HepG2 (cell line): ENCODE results near the gene AEN. TPM values are rescaled to one million over a fixed set of nuclear protein-coding genes. Genes with fewer than 3 reads are reported as not detected.
"Not testable (repeated sequence)": the region's sequence is repeated elsewhere in the genome, so short reads cannot be mapped to it uniquely, and the experiment has no call there.

Experiments
- ATAC-seq: fragments of 200-7000 bp; cut with Tn5 transposase; 3 replicates; pipeline ENCODE4 v1.9.1; 2020; ENCODE audit warnings: mild to moderate bottlenecking, moderate library complexity
- BruUV-seq: library from RNA; stranded (reverse); fragments of 400-500 nt; replicated peaks from 2 replicates; lab custom pipeline; 2021; lab: Mats Ljungman, UMichigan
- CTCF ChIA-PET: fragments of 300-600 bp; formaldehyde crosslinking; extraction: SDS; loops from one replicate; lab custom pipeline; 2021; ENCODE audit warnings: low total read pairs, inconsistent platforms, low intra/inter-chr PET ratio; lab: Yijun Ruan, JAX
- POLR2A ChIA-PET: fragments of 350-600 bp; sonication (Branson Sonifier 250); formaldehyde crosslinking; loops from one replicate; lab custom pipeline; 2020; ENCODE audit warnings: antibody characterized with exemption, inconsistent platforms; lab: Yijun Ruan, JAX
- DNase-seq: peaks from one replicate; pipeline ENCODE4 v3.0.0-alpha.2; 2015; ENCODE audit warnings: low spot score
- FAIRE-seq: peaks from 3 replicates; lab custom pipeline; 2011; peaks lifted over from hg19 to GRCh38; lab: Jason Lieb, UNC
- H2AFZ ChIP-seq: one replicate; pipeline ENCODE4 v1.6.1; 2011; ENCODE audit warnings: low read length, inconsistent platforms
- H3K27ac ChIP-seq: fragments of 300-600 bp; 3 replicates; pipeline ENCODE4 v1.8.0; 2011; ENCODE audit warnings: mixed run types, mild to moderate bottlenecking, mixed read lengths, low read length, inconsistent platforms; ENCODE audit not compliant: insufficient read depth; ENCODE audit errors: extremely low read length
- H3K27me3 ChIP-seq, 2 experiments: fragments of 200-600 bp in 1 of 2; 2 replicates in 1 of 2; 3 replicates in 1 of 2; pipeline versions ENCODE4 v1.6.0 to v1.8.0; 2011; ENCODE audit warnings: low read length in 2 of 2, mild to moderate bottlenecking in 2 of 2, moderate library complexity in 2 of 2, inconsistent platforms in 1 of 2; ENCODE audit not compliant: insufficient read depth in 2 of 2, control insufficient read depth in 1 of 2
- H3K36me3 ChIP-seq, 2 experiments: fragments of 200-600 bp in 1 of 2; replicated peaks in 1 of 2; 2 replicates in 1 of 2; 3 replicates in 1 of 2; pipeline versions ENCODE4 v1.5.1 to v1.8.0; 2011; ENCODE audit warnings: low read length in 2 of 2, inconsistent platforms in 1 of 2; ENCODE audit not compliant: insufficient read depth in 2 of 2, control insufficient read depth in 1 of 2
- H3K4me1 ChIP-seq: 2 replicates; pipeline ENCODE4 v1.5.1; 2012; ENCODE audit warnings: low read length, inconsistent platforms; ENCODE audit not compliant: insufficient read depth
- H3K4me2 ChIP-seq: 2 replicates; pipeline ENCODE4 v1.6.0; 2011; ENCODE audit warnings: low read depth, low read length, inconsistent platforms
- H3K4me3 ChIP-seq, 3 experiments: fragments of 200-600 bp in 1 of 3; sonication (generic), shearing (Covaris generic) in 1 of 3; replicated peaks in 1 of 3; 2 replicates each; pipeline ENCODE4 v1.5.1; 2011 to 2016; ENCODE audit warnings: low read length in 3 of 3, inconsistent platforms in 2 of 3, low read depth in 2 of 3, mild to moderate bottlenecking in 2 of 3, control low read depth in 1 of 3, mixed read lengths in 1 of 3; ENCODE audit not compliant: insufficient read depth in 1 of 3
- H3K79me2 ChIP-seq: one replicate; pipeline ENCODE4 v1.6.1; 2011; ENCODE audit warnings: low read length, inconsistent platforms; ENCODE audit not compliant: insufficient read depth
- H3K9ac ChIP-seq: 2 replicates; pipeline ENCODE4 v1.6.0; 2011; ENCODE audit warnings: mild to moderate bottlenecking, low read depth, low read length, inconsistent platforms; ENCODE audit not compliant: insufficient read depth
- H3K9me3 ChIP-seq: 2 replicates; pipeline ENCODE4 v1.5.1; 2012; ENCODE audit warnings: mild to moderate bottlenecking, low read length
- H4K20me1 ChIP-seq: 2 replicates; pipeline ENCODE4 v1.6.0; 2011; ENCODE audit warnings: inconsistent platforms, mild to moderate bottlenecking, low read length, moderate library complexity; ENCODE audit not compliant: insufficient read depth
- ATF6 ChIP-seq: sonication (generic); formaldehyde crosslinking; conservative IDR thresholded peaks from 2 replicates; pipeline ENCODE4 v1.4.0; 2020; ENCODE audit warnings: missing genetic modification reagents
- ETV5 ChIP-seq: IDR thresholded peaks from 2 replicates; pipeline ENCODE4 v1.6.1; 2018; ENCODE audit warnings: missing biosample characterization, missing genetic modification reagents, inconsistent platforms, borderline replicate concordance
- MTF2 ChIP-seq: sonication (generic); formaldehyde crosslinking; IDR thresholded peaks from 2 replicates; pipeline ENCODE4 v1.5.0; 2020; ENCODE audit warnings: missing genetic modification reagents, borderline replicate concordance
- TCF7 ChIP-seq: sonication (generic); IDR thresholded peaks from 2 replicates; pipeline ENCODE4 v1.6.1; 2016; ENCODE audit warnings: antibody characterized with exemption, low read depth
- ZBTB10 ChIP-seq: sonication (generic); formaldehyde crosslinking; IDR thresholded peaks from 2 replicates; pipeline ENCODE4 v1.4.0; 2020; ENCODE audit warnings: missing genetic modification reagents, borderline replicate concordance
- ZNF83 ChIP-seq: sonication (generic); formaldehyde crosslinking; IDR thresholded peaks from 2 replicates; pipeline ENCODE4 v1.4.0; 2020; ENCODE audit warnings: missing genetic modification reagents, mild to moderate bottlenecking, borderline replicate concordance
- WGBS: methylation state at CpG from one replicate; pipeline ENCODE4 v1.1.6; 2017; ENCODE audit warnings: low lambda C conversion rate; 5-methylcytosine and 5-hydroxymethylcytosine counted together
- in situ Hi-C: cut with HindIII; loops from 2 replicates; pipeline ENCODE4 v1.10.0; 2017; ENCODE audit warnings: low pct_unique_long_range_greater_than_20kb; ENCODE audit not compliant: extremely low pct_ligation_motif_present
- intact Hi-C: fragments of 100-400 bp; cut with micrococcal nuclease; formaldehyde crosslinking; loops from one replicate; pipeline ENCODE4 v1.10.0; 2022; ENCODE audit not compliant: unreplicated experiment
- polyA plus RNA-seq, 8 experiments: library from polyadenylated mRNA; depleted of rRNA in 3 of 8; stranded (reverse) in 7 of 8; unstranded in 1 of 8; fragments of >200 nt; fragmentation: Illumina TruSeq in 4 of 8; extraction: Trizol in 4 of 8; gene quantifications; 2 replicates each; pipeline versions ENCODE4 v1.2.1 to v1.2.3, GENCODE V29; 2011 to 2016; ENCODE audit warnings: low read depth in 4 of 8, missing spikeins in 1 of 8, mixed read lengths in 1 of 8; ENCODE audit not compliant: insufficient read depth in 1 of 8
- total RNA-seq, 5 experiments: library from RNA; depleted of rRNA; stranded (reverse); fragments of >200 nt; fragmentation: Illumina TruSeq; extraction: Trizol; gene quantifications; 2 replicates each; pipeline ENCODE4 v1.2.3, GENCODE V29; 2016; ENCODE audit warnings: low read depth in 1 of 5

AEN gene
- total and polyA plus RNA-seq, 2 of the 13 experiments (the other 11 are each of a cell fraction or from before 2014, with no cell fraction given): 51.3 to 118 TPM

GRCh38 chr15:88641959-88642452 lies 20.9 kb downstream of the AEN start (continued):
- TF ChIP-seq MTF2 (CRISPR knock-in tag): no peak
- no peak for TF ChIP-seq ETV5 (CRISPR knock-in tag)

GRCh38 chr15:88642514-88642913 lies 21.4 kb downstream of the AEN start:
- H3K27ac ChIP-seq, intact Hi-C loops, H3K27me3 ChIP-seq, BruUV-seq, CTCF ChIA-PET, H3K79me2 ChIP-seq, FAIRE-seq, POLR2A ChIA-PET, in situ Hi-C loops, ATAC-seq, H4K20me1 ChIP-seq, H3K4me3 ChIP-seq, H3K4me2 ChIP-seq, DNase-seq, H2AFZ ChIP-seq, H3K9me3 ChIP-seq, H3K9ac ChIP-seq, H3K36me3 ChIP-seq: not testable (repeated sequence)
- H3K4me1 ChIP-seq: peaks cover 26% of the 10 kb centered on the region
- 98% methylated on average over 11 of the region's 11 CpGs for WGBS

GRCh38 chr15:88644741-88645140 lies 23.6 kb downstream of the AEN start:
- H3K4me1 ChIP-seq: peaks cover 17% of the 10 kb centered on the region
- H3K4me2 ChIP-seq: no peak overlapping the region
- no peak overlapping the region for H3K4me3 ChIP-seq
- no peaks in the 10 kb centered on the region for H3K9me3 ChIP-seq
- H2AFZ ChIP-seq: no peak overlapping the region
- ATAC-seq: no peak
- 73% methylated on average over 9 of the region's 9 CpGs for whole genome bisulfite sequencing
- ChIA-PET POLR2A (no interaction called here), CTCF (no interaction called here)
- H3K36me3 ChIP-seq: no peaks in the 10 kb centered on the region
- H4K20me1 ChIP-seq: no peaks in the 10 kb centered on the region
- DNase-seq: no peak
- intact Hi-C loops: no loop called here
- H3K27ac ChIP-seq: no peak overlapping the region
- in situ Hi-C loops: no loop called here
- H3K27me3 ChIP-seq: no peaks in the 10 kb centered on the region
- no peak overlapping the region for H3K9ac ChIP-seq
- no peaks in the 10 kb centered on the region for H3K79me2 ChIP-seq
- no TSS peak for BruUV-seq
- no peak for FAIRE-seq
- no peak for TF ChIP-seq ATF6 (CRISPR knock-in tag)
- no peak for TF ChIP-seq TCF7
- no peak for TF ChIP-seq ZBTB10 (CRISPR knock-in tag)
- TF ChIP-seq ZNF83 (CRISPR knock-in tag): no peak
